SK-N-SH (cell line): Measurements from ENCODE around the gene AARS2.

Experiments used
- CTCF ChIP-seq: fragments of 200-600 bp; sonication (generic); IDR thresholded peaks from 2 replicates; pipeline ENCODE4 v1.6.1; 2017; ENCODE audit warnings: antibody characterized with exemption, mild to moderate bottlenecking, moderate library complexity
- EP300 ChIP-seq, 2 experiments: IDR thresholded peaks; 2 replicates each; pipeline versions ENCODE4 v1.4.0 to v1.6.1; 2012; ENCODE audit warnings: borderline replicate concordance in 1 of 2, low read depth in 1 of 2, low read length in 1 of 2
- EZH2phosphoT487 ChIP-seq: fragments of 200-600 bp; sonication (generic); IDR thresholded peaks from 2 replicates; pipeline ENCODE4 v1.6.1; 2017; ENCODE audit warnings: low read depth, mixed run types, mild to moderate bottlenecking, antibody characterized with exemption, moderate library complexity, borderline replicate concordance
- FOSL2 ChIP-seq: IDR thresholded peaks from 2 replicates; pipeline ENCODE4 v1.4.0; 2012; ENCODE audit warnings: low read depth, mild to moderate bottlenecking, moderate library complexity, borderline replicate concordance
- FOXJ3 ChIP-seq: sonication (generic); formaldehyde crosslinking; IDR thresholded peaks from 2 replicates; pipeline ENCODE4 v1.5.1; 2020; ENCODE audit warnings: mild to moderate bottlenecking, missing genetic modification reagents
- GABPA ChIP-seq: IDR thresholded peaks from 2 replicates; pipeline ENCODE4 v1.4.0; 2012; ENCODE audit warnings: low read depth, mild to moderate bottlenecking
- MAX ChIP-seq: IDR thresholded peaks from 2 replicates; pipeline ENCODE4 v1.4.0; 2012; ENCODE audit warnings: low read depth
- POLR2AphosphoS5 ChIP-seq: IDR thresholded peaks from 2 replicates; pipeline ENCODE4 v1.6.1; 2012; ENCODE audit warnings: low read depth, low read length
- RAD21 ChIP-seq: IDR thresholded peaks from 2 replicates; pipeline ENCODE4 v1.6.1; 2012; ENCODE audit warnings: mild to moderate bottlenecking, low read length
- RCOR1 ChIP-seq: fragments of 150-350 bp; IDR thresholded peaks from 2 replicates; pipeline ENCODE4 v1.6.1; 2017; ENCODE audit warnings: antibody characterized with exemption, low read length
- REST ChIP-seq: IDR thresholded peaks from 2 replicates; pipeline ENCODE4 v1.6.1; 2012; ENCODE audit warnings: mild to moderate bottlenecking, low read depth, low read length, moderate library complexity
- SMC3 ChIP-seq: IDR thresholded peaks from 2 replicates; pipeline ENCODE4 v1.6.1; 2012; ENCODE audit warnings: low read depth, low read length, improper control_type of control experiment
- USF2 ChIP-seq: fragments of 150-350 bp; IDR thresholded peaks from 2 replicates; pipeline ENCODE4 v1.6.1; 2017; ENCODE audit warnings: antibody characterized with exemption, low read length, low read depth, borderline replicate concordance
- ZBTB33 ChIP-seq: IDR thresholded peaks from 2 replicates; pipeline ENCODE4 v1.4.0; 2012; ENCODE audit warnings: low read depth, borderline replicate concordance

- TF ChIP-seq FOSL2 (no peak), POLR2AphosphoS5 (no peak), RCOR1 (no peak), CTCF (no peak), ZBTB33 (no peak), MAX (no peak), REST (no peak), FOXJ3 (CRISPR knock-in tag) (no peak), SMC3 (no peak), EZH2phosphoT487 (no peak), GABPA (no peak), EP300 (IDR thresholded peaks at IDR 0.05; ENCODE audit: borderline replicate concordance in 1 of 2, low read depth in 1 of 2, low read length in 1 of 2) (no peak), RAD21 (no peak), USF2 (no peak)
Measured at GRCh38 chr6:44356487-44356886, 43.3 kb upstream of the AARS2 start.
